HPDE6-E6E7 (cell line): ENCODE results near the gene NCOR1.
"Not testable (repeated sequence)": the region's sequence is repeated elsewhere in the genome, so short reads cannot be mapped to it uniquely, and the experiment has no call there.

Experiments
- DNase-seq: peaks from one replicate; pipeline ENCODE4 v3.0.0; 2011; ENCODE audit warnings: missing footprints; ENCODE audit errors: extremely low spot score

The NCOR1 gene

DNA sequence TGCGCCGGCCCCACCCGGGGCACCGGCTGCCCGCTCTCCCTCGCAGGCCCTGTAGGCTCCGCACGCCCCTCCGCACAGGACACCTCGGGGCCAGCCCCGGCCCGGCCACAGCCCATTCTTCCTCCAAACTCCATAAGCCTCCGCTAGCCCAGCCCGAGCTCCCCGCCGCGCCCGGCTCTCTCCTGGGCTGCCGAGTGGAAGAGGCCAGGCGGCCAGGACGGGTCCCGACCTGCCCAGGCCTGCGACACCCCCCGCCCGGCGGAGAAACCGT, 397 bp downstream of the NCOR1 start:
- peak; percentile 21 for DNase-seq

DNA sequence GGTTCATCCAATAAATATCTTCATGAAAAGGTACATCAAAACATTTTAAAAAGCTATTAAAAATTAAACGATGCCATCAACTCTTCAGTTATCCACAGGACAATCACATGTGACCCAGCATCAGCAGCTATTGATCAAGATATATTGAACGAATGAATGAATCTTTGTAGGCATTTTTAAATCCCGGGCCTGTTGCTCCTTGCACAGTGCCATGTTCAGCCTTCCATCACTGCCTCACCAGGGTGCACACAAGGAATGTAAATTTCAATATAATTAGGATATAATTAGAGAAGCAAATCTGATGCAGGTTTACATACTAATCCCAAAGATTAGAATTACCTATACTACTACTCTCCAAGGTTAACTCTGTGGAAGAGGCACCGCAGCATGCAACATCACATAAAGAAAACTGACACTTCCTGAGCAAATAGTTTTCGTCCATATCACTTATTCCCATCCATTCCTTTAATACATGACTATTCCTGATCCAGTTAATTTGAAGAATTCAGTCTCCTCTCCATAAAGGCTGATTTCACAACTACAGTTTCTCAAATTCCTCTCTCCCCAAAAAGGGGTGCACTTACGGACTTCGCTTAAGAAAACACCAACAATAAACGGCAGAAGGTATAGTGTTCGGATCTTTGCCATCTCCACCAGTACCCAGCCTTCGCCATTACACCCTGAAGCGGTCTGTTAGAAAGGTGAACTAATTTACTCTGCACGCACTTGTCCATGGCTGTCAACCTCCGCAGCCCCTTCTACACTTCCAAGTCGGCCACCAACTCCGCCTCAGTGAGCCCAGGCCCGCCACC, 938 bp downstream of the NCOR1 start:
- no peak for DNase-seq

DNA sequence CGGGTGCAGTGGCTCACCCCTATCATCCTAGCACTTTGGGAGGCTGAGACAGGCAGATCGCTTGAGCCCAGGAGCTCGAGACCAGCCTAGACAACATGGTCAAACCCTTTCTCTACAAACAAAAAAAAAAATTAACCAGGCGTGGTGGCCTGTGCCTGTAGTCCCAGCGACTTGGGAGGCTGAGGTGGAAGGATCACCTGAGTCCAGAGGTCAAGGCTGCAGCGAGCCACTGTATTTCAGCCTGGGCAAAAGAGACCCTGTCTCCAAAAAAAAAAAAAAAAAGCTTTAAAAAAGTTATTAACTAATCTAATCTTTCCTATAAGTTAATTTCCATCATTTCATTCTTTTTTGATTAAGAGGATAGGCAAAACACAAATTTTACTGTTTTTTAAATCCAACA, 2.5 kb downstream of the NCOR1 start:
- no peak for DNase-seq

DNA sequence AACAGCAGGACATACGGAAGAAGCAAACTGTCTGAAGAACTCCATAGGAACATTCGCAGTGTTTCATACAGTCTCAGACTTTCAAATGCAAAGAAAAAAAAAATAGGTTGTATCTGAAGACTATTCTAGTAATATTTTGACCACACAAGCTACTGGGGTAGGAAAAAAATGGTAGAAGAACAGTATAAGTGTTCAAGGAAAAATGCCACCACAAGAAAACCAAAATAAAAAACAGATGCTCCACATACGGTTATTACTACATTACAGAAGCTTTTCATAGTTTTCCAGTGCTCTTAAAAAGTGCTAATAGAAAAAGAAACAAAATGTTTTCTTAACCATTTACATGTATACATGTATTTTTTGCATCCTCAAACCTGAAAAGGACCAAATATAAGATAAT, 3.7 kb downstream of the NCOR1 start:
- no peak for DNase-seq

DNA sequence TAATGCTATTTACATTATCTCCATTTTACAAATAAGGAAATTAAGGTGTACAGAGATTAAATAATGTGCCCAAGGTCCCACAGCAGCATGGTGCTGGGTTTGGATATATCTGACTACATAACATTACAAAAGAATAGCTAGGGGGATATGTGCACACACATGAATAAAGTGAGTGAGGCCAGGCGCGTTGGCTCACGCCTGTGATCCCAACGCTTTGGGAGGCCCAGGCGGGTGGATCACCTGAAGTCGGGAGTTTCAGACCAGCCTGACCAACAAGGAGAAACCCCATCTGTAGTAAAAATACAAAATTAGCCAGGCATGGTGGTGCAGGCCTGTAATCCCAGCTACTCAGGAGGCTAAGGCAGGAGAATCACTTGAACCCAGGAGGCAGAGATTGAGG, 10.6 kb downstream of the NCOR1 start:
- DNase-seq = not testable (repeated sequence)

DNA sequence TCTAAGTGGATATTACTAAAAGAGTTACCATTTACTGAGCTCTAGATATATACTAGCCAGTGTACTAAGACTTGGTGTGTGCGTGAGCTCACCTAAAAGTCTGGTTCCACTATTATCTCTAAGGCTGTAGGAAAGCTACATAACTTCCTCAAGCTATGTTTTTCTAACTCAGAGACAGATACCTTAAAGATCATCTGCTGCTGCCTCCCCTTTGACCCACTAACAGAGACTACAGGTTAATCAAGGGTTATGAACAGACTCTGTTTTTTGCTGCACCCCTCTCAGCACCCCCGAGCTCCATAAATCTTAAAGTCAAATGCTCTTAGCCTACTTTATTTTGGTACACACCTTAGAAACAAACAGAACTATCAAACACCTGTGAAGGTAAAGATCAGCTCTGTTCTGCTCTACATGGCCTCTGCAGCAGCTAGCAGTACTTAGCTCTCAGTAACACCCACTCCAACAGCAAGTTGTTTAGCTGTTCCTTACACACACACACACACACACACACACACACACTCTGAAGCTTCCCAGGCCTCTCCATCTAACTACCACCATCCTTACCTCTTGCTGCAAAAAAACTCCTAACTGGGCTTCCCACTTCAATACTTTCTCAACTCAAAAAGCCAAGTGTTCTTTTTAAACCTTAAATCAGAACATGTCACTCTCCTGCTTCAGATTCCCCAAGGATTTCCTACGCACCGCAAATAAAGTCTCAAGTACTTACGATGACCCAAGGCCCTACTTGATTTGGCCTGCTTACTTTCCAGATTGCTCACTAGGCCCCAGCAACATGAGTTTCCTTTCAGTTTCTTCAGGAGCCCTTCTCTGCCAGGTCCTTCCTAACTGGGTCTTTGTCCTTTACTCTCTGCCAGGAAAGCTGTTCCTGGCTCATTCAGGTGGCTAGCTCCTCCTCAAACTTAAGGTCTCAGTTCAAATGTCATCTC, 12.5 kb downstream of the NCOR1 start:
- DNase-seq = not testable (repeated sequence)

DNA sequence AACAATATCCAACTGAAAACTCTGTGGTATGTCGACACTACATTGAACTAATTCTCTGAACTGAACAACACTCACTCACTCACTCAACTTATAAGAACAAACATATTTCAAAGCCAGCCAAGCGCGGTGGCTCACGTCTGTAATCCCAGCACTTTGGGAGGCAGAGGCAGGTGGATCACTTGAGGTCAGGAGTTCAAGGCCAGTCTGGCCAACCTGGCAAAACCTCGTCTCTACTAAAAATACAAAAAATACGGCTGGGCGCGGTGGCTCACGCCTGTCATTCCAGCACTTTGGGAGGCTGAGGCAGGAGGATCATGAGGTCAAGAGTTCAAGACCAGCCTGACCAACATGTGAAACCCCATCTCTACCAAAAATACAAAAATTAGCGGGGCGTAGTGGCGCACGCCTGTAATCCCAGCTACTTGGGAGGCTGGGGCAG, 13.6 kb downstream of the NCOR1 start:
- DNase-seq = not testable (repeated sequence)

DNA sequence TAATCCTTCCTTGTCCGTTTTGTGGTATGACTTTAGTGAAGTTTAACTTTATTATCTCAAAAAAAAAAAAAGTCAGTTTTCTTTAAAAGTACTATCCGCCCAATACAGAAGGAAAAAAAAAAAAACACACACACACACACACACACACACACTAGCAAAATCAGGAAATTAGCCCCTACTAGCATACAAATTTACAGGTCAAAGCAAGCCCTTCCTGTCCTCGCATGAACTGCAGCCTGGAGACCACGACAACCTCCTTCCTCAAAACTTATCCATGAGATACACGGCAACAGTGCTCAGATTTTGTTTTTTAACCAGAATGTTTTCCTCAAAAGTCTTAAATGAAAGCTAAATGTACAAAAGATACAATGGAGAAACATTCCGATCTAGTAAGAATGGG, 16.2 kb downstream of the NCOR1 start:
- no peak for DNase-seq

DNA sequence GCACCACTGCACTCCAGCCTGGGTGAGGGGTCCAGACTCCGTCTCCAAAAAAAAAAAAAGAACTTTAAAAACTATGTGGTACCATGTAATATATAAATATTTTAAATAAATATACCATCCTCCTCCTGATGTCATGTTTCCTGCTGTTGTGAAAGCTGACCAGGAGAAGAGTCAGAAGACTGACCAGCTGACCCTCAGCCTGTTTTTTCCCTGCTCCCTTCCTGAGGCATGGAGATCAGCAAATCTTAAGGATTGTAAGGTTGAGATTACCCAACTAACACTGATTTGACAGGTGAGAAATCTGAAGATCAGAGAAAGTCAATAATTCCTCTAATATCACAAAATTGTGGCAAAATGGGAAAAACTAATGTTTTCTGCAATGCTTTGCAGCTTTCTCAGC, 18.1 kb downstream of the NCOR1 start:
- DNase-seq = no peak

DNA sequence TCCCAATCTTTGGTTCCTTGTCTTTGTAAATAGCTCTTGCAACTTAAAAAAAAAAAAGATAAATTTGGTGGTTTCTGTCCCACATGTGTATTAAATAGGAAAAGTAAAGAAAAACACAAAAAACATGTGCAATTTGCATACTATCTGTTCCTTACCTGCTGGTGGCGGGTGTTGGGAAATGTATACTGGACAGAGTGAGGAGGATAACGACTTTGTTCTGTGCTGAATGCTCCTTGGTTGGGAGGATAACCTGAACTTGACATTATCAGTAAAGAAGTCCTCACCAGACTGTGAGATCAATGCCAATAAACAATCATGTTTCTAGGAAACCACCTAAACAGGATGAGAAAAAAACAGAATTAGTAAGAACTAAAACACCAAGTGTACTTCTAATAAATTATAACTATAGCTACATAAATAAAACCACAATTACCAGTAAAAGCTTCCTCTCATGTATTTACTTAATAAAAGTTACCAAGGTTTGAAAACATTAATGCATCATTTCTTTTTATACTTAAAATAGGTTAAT, 21.0 kb downstream of the NCOR1 start:
- DNase-seq = not testable (repeated sequence)

DNA sequence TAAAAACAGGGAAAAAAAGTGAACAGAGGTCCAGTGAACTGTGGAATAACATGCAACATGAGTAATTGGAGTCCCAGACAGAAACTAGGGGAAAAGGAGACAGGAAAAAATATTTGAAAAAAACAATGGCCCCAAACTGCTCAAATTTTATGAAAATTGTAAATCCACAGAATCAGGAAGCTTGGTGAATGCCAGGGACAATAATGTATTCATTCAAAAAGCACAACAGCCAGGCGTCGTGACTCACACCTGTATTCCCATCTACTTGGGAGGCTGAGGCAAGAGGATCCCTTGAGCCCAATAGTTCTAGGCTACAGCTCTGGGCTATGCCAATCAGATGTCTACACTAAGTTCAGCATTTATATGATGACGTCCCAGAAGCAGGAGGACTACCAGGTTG, 23.7 kb downstream of the NCOR1 start:
- no peak for DNase-seq

DNA sequence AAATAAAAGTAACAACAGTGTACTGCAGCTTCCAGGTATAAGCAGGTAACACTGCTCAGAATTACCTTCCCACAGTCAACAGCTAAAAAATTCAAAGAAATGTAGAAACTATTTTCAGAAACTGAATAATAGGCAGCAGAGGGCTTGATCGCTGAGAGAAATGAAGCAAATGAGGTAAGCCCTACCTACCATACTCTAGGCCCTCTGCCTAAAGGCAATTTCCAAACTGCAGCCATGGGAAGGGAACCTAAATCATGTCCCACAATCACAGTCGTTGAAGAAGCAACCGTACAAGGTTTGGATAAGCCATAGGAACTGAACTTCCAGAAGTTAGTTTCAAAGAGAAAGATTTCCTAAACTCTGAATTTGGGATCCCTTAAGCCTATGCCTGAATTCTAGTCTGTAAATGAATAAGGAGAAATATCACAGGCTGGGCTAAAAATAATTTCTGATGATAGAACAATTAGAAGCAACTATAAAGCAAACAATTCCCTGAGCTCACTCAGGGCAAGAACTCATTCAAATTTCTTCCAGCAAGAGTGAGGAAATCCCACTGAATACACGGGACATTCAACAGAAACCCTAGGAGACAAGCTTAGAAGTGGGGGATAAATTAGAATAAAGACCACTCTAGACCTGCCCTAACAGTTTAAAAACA, 24.5 kb downstream of the NCOR1 start:
- no peak for DNase-seq

DNA sequence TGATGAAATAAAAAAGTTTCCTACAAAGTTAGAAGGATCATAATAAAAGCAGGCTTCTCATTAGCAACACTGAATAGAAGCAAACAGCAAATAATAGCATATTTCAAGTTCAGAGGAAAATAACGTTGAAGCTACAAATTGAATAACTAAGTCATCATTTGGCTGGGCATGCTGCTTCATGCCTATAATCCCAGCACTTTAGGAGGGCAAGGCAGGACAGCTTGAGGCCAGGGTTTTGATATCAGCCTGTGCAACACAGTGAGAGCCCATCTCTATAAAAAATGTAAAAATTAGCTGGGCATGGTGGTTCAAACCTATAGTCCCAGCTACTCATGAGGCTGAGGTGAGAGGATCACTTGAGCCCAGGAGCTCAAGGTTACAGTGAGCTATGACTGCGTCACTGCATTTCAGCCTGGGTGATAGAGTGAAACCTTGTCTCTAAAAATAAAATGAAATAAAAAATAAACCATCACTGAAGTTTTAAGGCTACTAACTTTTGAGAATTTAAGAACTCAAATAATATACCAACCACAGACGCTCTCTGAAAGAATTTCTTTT, 25.5 kb downstream of the NCOR1 start:
- no peak for DNase-seq

DNA sequence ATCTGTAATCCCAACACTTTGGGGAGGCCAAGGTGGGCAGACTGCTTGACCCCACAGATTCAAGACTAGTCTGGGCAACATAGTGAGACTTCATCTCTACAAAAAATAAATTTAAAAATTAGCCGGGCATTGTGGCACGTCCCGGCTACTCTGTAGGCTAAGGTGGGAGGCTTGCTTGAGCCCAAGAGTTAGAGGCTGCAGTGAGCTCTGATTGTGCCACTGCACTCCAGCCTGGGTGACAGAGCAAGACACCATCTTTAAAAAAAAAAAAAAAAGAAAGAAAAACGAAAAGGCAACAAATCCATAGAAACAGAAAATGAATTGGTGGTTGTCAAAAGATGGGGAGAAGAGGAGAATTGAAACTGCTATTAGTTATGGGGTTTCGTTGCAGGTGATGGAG, 27.7 kb downstream of the NCOR1 start:
- DNase-seq = no peak

DNA sequence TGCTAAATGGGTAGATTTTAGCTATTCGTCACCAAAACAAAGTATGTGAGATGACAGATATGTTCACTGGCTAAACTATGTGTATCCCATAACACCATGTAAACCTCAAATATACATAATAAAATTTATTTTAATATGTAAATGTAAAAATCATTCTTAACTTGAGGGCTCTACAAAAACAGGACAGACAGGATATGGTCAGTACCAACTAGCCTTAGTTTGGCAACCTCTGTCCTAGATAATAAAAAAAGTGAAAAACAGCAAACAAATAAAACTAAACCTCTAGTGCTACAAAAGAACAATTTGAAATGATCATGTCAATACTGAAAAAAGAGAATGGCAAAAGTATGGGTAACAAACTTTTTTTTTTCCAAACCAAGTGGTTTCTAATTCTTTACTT, 33.8 kb downstream of the NCOR1 start:
- DNase-seq = no peak

DNA sequence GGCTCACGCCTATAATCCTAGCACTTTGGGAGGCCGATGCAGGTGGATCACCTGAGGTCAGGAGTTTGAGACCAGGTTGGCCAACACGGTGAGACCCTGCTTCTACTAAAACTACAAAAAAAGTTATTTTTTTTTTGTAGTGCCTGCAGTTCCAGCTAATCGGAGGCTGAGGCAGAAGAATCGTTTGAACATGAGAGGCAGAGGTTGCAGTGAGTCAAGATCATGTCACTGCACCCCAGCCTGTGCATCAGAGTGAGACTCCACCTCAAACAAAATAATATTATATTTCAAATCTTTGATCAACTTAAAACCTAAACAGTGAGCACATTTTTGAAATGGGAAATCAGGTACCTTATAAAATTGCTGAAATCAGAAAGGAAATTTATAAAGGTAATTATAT, 36.5 kb downstream of the NCOR1 start:
- no peak for DNase-seq

DNA sequence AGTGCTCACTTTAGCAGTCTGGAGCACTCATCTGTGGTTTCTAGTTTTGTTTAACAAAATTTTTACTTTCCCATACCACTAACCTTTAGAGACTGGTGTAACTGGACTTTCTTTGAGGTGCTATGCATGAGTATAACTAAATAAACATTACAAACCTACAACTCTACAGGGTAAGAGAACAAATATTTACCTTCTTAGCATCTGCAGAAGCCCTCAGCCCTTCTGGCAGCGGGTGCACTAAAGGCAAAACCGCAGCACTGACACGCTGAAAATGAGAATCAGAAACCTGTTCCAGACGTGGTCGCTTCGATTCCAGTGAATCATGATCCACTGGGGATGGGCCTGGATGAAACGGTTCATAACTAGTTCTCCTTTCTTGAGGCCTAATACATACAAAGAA, 43.7 kb downstream of the NCOR1 start:
- DNase-seq = no peak

DNA sequence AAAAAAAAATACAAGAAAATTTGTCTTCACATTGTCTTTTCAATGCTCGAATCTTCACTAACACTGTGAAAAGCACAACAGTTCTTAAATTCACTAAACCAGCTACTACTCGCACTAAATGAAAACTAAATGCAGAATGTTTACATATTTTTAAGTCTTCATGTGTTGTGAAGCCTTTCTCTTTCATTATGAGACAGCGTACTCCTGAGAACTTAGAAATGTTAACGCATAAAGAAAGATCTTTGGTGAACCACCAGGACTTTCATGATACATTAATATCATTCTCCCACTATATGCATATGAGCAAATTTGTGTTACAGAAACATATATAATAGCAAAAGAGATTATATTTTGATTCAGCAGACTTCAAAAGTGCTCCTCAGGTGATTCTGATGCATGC, 48.6 kb downstream of the NCOR1 start:
- not testable (repeated sequence) for DNase-seq

DNA sequence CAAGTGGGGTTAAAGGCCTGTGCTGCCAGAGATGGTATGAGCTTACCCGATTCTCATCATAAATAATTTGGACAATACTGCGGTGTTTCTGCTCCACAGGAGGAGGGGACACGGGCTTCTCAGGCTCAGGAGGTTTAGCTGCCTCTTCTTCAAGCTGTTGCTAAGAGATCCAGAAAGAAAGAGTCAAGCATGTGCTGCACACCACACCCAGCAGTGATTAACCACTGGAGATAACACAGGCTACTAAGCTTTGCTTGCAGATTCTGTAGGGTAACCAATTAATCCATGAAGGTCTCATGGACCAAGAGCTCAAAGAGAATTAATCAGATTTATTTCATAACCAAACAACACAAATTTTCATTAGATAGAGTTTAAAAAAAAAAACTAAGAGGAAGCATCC, 56.6 kb downstream of the NCOR1 start:
- no peak for DNase-seq

DNA sequence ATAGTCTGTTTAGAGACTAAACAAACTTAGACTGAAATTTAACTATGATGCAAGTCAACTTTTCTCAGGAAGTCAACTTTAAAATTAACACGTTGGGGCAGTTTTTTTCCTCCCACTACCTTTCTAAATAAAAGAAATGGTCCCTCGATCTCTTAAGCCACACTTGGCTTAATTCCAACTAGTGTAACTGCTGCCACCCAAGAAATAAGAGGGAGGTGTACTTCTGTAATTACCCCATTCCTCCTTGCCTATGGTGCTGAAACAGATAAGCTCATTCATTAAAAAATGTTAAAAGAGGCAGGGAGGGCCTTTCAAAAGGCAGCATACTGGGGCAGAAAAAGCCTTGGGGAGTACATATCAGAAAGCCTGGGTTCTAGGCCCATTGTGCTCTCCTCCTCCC, 59.8 kb downstream of the NCOR1 start:
- no peak for DNase-seq

DNA sequence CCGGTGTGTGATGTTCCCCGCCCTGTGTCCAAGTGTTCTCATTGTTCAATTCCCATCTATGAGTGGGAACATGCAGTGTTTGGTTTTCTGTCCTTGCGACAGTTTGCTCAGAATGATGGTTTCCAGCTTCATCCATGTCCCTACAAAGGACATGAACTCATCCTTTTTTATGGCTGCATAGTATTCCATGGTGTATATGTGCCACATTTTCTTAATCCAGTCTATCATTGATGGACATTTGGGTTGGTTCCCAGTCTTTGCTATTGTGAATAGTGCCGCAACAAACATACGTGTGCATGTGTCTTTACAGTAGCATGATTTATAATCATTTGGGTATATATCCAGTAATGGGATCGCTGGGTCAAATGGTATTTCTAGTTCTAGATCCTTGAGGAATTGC, 63.0 kb downstream of the NCOR1 start:
- DNase-seq = not testable (repeated sequence)

DNA sequence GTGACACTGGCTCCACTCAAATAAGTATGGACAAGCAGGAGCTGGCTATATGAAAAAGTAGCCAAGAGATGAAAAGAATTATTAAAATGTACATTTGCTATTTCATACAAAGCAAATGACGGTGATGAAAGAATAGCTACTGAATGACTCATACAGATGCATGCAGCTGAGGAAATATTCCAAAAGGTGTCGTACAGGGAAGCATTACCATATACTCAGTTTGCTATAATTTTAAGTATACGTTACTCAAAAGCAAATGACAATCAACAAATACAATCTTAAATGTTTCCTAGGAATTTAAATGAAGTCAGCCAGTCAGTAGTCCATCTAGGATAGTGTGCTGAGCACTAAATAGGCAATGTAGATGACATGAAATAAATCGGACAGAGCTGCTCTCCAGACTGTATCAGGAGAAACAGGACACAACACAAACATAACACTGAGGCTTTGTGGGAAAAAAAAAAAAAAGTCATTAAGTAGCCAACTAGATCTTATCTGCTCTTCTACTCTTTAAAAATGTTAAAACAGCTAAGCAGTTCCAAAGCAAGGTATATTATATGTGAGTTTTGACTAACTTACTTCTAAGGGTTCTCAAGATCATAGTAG, 65.0 kb downstream of the NCOR1 start:
- peak; percentile 23 for DNase-seq
